Right cardiac atrium (tissue), 5 donors: ENCODE data around the gene AWAT1. TPM values are rescaled to one million over a fixed set of nuclear protein-coding genes. Genes with fewer than 3 reads are reported as not detected.
A peak's percentile ranks its signal among the peaks of the same experiment; 100 is the strongest.
"Not testable (repeated sequence)": the region's sequence is repeated elsewhere in the genome, so short reads cannot be mapped to it uniquely, and the experiment has no call there.

ENCODE experiments used
- ATAC-seq, 2 donors: fragments of 200-7000 bp; cut with Tn5 transposase; one replicate each; pipeline versions ENCODE4 v1.8.0 to v1.9.1; 2020; ENCODE audit warnings: moderate library complexity in 2 of 2, mild to moderate bottlenecking in 1 of 2
- DNase-seq, 3 donors: peaks; one replicate each; pipeline ENCODE4 v3.0.0-alpha.2; 2020
- H3K27ac ChIP-seq: one replicate; pipeline ENCODE4 v1.5.1; 2013; ENCODE audit warnings: mild to moderate bottlenecking, low read length, control low read depth, moderate library complexity
- H3K27me3 ChIP-seq: one replicate; pipeline ENCODE4 v1.6.1; 2013; ENCODE audit not compliant: control insufficient read depth, insufficient read depth
- H3K4me1 ChIP-seq: one replicate; pipeline ENCODE4 v1.6.1; 2013; ENCODE audit warnings: low read length; ENCODE audit not compliant: control insufficient read depth, insufficient read depth
- H3K4me3 ChIP-seq: one replicate; pipeline ENCODE4 v1.5.1; 2013; ENCODE audit warnings: low read length, control low read depth
- H3K9me3 ChIP-seq: one replicate; pipeline ENCODE4 v1.6.1; 2013; ENCODE audit warnings: low read length; ENCODE audit not compliant: control insufficient read depth
- WGBS: extraction: QIAGEN DNeasy Blood & Tissue Kit; methylation state at CpG from one replicate; pipeline ENCODE4 v1.1.7; 2013; 5-methylcytosine and 5-hydroxymethylcytosine counted together
- intact Hi-C, 4 donors: fragments of 100-400 bp; cut with DNase I; formaldehyde crosslinking; loops; one replicate each; pipeline versions ENCODE4 v1.11.0 to v1.14.0; 2022 to 2023
- long read RNA-seq, 4 donors: library from polyadenylated mRNA; unstranded; transcript quantifications; one replicate each; pipeline ENCODE4 v2.0.0, GENCODE V29; 2020 to 2021
- polyA plus RNA-seq: library from polyadenylated mRNA; stranded (reverse); fragments of 200-250 nt; gene quantifications from one replicate; pipeline ENCODE4 v1.2.3, GENCODE V29; 2013
- total RNA-seq, 4 donors: library from RNA; stranded (reverse); fragmentation: NEBNext Ultra II Directional; extraction: Animal tissue kit (Norgen Biotek cat#: 25700); gene quantifications; one replicate each; pipeline ENCODE4 v1.2.1, GENCODE V29; 2021
- donor health status: healthy with polysubstance abuse.
- donor health status: DM: no; HTN: yes; CAD: no.
- donor health status: DM: no; HTN: no; CAD: no.
- donor health status: DM: no; HTN: yes; CAD: no; lungs with severe emphysema.
- donor health status: DM: yes; HTN: yes; CAD: no.

Gene AWAT1
- total RNA-seq (not detected), polyA plus RNA-seq (not detected)
- long read RNA-seq, donor 1: 0 reads
- long read RNA-seq, donor 2: 0 reads
- long read RNA-seq, donor 3: 0 reads
- long read RNA-seq, donor 4: 0 reads

DNA sequence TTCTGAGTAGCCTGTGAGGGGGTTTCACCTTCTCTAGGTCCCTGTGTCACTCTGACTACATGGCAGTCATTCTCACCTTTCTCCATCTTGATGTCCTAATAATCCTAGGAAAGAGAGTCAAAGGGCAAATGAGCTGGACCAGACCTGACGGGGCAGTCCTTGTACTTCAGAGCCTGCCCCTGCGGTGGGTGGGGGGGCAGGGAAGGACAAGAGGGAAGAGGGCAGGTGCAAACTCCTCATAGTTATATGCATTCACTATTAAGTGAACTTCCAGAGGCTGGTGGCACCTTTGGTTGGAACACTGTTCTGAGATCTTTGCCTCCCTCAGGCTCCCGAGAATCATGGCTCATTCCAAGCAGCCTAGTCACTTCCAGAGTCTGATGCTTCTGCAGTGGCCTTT lies at the start of gene AWAT1:
TSS of gene AWAT1 (plus strand) at position 301 of the 400 bp plus-strand sequence. CDS start at position 342, 41 bp downstream.
- Histone ChIP-seq H3K4me1 (no peaks in the 10 kb centered on the region), H3K27me3 (no peaks in the 10 kb centered on the region), H3K4me3 (no peak within 1 kb of the TSS), H3K9me3 (no peaks in the 10 kb centered on the region), H3K27ac (no peak within 1 kb of the TSS)
- ATAC-seq (no peak), DNase-seq (no peak)
- 85% methylated on average over 3 of the region's 3 CpGs for WGBS
- intact Hi-C loops: no loop called here

DNA sequence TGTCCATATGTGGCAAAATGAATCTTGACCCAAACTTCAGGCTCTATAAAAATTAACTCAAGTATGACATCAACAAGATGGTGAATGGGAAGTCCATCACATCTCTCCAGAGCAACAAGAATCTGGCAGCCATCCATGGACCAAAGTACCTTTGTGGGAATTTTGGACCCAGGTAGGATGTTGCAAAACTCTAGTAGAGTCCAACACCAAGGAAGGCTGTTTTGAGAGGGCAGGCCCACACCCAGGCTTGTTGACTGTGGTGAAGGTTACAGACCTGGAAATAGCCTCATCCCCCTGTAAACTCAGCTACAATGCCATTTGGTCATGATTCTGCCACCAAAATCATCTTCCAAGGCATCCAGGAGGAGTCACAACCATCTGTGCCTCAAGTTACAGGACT lies 44.2 kb upstream of the AWAT1 start:
- H3K9me3 ChIP-seq: no peaks in the 10 kb centered on the region
- H3K27me3 ChIP-seq: no peaks in the 10 kb centered on the region
- no peak for DNase-seq
- H3K4me3 ChIP-seq: no peak overlapping the region
- no peak overlapping the region for H3K27ac ChIP-seq
- intact Hi-C loops: loop anchor here in 1 of 4 donors (10.0 kb wide), 1 partner anchor 75 kb away; the partner anchor contains the start of genes ARR3 and P2RY4
- no peak for ATAC-seq
- no peaks in the 10 kb centered on the region for H3K4me1 ChIP-seq

DNA sequence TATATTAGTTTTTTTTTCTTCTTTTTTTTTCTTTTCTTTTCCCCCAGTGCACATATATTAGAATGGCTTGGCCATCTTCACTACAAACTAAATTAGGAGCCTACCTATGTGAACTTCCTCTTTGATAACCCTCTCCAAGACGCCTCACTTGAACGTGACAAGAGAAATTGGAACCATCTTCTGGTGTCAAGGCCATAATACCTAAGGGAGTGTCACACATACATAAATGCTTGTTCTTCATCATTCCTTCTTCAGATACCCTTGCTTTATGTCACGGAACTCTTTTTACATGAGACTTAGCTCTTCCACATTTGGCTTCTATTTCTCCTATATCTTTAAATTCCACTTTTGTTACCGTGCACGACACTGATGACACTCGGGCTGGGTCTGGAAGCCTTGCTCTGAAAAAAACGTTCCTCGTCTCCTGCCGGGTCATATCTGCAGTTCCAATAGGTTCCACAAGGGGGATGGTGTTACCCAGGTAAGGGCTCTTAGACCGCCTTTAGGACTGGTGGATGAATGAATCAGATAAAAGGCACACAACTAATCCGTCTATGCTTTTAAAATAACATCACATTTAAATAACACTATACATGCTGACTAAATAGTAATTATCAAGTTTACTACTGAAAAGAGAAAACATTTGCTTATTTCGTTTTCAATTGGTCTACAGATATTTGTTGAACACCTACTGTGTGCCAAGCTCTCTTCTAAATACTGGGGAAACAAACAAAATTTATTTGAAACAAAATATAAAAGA lies 37.3 kb upstream of the AWAT1 start:
- H3K27me3 ChIP-seq: no peaks in the 10 kb centered on the region
- ATAC-seq (peak; percentile 33 to 57), DNase-seq (peak in 2 of 3 donors; percentile 22 to 60)
- H3K27ac ChIP-seq: no peak overlapping the region
- 9% methylated on average over 12 of the region's 12 CpGs for WGBS
- H3K4me3 ChIP-seq: no peak overlapping the region
- no peaks in the 10 kb centered on the region for H3K9me3 ChIP-seq
- no peaks in the 10 kb centered on the region for H3K4me1 ChIP-seq
- intact Hi-C loops: loop anchor here in 2 of 4 donors (5.0 to 10.0 kb wide), 2 partner anchors 65 to 68 kb away; partner anchors contain the start of genes P2RY4 (in 2 of the 2) and ARR3 (in 1 of the 2)

DNA sequence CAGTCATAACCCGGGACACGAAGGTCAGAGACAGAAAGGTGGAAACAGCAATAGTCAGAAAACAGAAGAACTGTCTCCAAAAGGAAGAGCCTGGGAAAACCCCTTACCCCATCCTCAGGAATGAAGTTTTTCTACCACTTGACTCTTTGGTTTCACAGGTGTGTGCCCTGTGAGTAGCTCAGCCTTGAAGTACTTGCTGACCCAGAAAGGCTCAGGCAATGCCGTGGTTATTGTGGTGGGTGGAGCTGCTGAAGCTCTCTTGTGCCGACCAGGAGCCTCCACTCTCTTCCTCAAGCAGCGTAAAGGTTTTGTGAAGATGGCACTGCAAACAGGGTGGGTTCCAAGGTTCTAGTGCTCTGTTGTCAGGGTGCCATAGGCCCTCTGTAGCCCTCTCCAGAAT lies 32.7 kb upstream of the AWAT1 start:
- DNase-seq (no peak), ATAC-seq (no peak)
- no peaks in the 10 kb centered on the region for H3K9me3 ChIP-seq
- no peak overlapping the region for H3K27ac ChIP-seq
- H3K4me1 ChIP-seq: no peaks in the 10 kb centered on the region
- no peak overlapping the region for H3K4me3 ChIP-seq
- intact Hi-C loops: no loop called here
- H3K27me3 ChIP-seq: no peaks in the 10 kb centered on the region
- WGBS: 80% methylated on average over 5 of the region's 5 CpGs

DNA sequence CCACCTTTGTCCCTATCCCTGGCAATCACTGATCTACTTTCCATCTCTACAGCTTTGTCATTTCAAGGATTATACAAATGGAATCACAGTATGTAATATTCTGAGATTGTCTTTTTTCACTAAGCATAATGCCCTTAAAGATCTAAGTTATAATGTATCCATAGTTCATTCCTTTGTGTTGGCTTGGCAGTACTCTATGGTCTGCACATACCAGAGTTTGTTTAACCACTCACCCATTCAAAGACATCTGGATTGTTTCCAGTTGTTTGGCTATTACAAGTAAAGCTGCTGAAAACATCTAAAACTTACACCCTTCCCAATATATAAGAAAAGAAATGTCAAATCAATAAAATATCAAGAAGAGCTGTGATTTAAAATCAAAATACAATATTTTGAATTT lies 26.0 kb upstream of the AWAT1 start:
- no peaks in the 10 kb centered on the region for H3K9me3 ChIP-seq
- no peak overlapping the region for H3K4me3 ChIP-seq
- no peaks in the 10 kb centered on the region for H3K4me1 ChIP-seq
- no peaks in the 10 kb centered on the region for H3K27me3 ChIP-seq
- ATAC-seq (no peak), DNase-seq (no peak)
- intact Hi-C loops: no loop called here
- H3K27ac ChIP-seq: no peak overlapping the region

DNA sequence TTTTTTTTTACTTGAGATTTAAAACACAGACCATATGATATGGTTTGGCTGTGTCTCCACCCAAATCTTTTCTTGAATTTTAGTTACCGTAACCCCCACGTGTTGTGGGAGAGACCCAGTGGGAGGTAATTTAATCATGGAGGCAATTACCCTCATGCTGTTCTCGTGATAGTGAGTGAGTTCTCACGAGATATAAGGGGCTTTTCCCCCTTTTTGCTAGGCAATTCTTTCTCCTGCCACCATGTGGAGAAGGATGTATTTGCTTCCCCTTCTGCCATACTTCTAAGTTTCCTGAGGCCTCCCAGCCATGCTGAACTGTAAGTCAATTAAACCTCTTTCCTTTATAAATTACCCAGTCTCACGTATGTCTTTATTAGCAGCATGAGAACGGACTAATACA lies 24.9 kb upstream of the AWAT1 start:
- DNase-seq, H3K4me1 ChIP-seq, H3K27me3 ChIP-seq, intact Hi-C loops, H3K27ac ChIP-seq, ATAC-seq, H3K4me3 ChIP-seq, H3K9me3 ChIP-seq: not testable (repeated sequence)
- WGBS: 57% methylated on average over 6 of the region's 6 CpGs

DNA sequence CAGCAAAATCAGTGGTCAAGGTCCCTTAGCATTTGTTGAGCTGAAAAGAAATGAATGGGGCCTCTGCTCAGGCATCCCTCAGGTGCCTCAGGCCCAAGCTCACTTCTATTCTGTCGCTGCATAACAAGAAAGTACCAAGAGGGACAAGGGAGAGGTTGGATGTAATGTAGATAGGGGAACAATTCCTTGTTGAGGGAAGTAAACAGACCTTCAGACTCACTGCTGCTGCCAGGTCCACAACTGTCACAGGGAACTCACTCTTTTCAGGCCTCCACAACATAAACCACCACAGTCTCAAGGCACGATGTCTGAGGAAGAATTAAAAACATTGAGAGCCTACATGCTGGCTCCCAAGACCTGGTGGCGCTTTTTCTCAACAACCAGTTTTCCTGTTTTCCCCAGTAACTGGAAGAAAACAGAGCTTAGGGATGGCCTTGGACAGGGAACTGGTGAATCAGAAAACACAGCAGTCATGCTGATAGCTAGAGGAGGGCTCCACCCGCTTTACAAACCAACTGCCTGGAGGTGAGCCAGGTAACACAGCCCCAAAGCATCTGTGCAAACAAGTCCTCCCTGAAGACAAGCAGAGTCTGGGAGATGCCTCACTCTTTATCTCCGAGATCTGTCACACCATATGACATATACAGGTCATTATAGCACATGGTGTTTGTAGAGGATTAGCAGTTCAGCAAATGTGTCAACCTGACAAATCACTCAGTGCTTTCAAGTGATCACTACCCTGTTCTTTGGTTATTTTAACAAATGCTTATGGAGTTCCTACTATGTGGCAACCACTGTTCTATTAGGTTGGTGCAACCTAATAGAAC lies 14.3 kb upstream of the AWAT1 start:
- 73% methylated on average over 5 of the region's 5 CpGs for WGBS
- Histone ChIP-seq H3K4me1 (no peaks in the 10 kb centered on the region), H3K9me3 (no peaks in the 10 kb centered on the region), H3K4me3 (no peak overlapping the region), H3K27ac (no peak overlapping the region), H3K27me3 (no peaks in the 10 kb centered on the region)
- ATAC-seq (peak; percentile 60 to 90), DNase-seq (peak in 2 of 3 donors; percentile 36 to 78)
- intact Hi-C loops: no loop called here

DNA sequence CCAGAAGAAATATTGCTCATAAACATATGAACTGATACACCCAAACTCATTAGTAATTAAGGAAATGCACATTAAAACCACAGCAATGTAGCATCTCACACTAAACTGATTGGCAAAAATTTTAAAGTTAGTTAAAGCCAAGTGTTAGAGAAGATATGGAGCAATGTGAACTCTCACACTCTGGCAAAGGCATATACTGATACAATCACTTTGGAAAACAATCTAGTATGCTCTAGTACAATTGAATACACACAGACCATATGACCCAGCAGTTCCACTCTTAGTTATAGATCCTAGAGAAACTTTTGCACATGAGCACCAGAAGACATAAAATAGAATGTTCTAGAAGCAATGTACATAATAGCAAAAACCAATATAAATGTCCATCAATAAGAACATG lies 8.4 kb upstream of the AWAT1 start:
- no peaks in the 10 kb centered on the region for H3K4me1 ChIP-seq
- no peak overlapping the region for H3K4me3 ChIP-seq
- ATAC-seq (no peak), DNase-seq (no peak)
- no peak overlapping the region for H3K27ac ChIP-seq
- intact Hi-C loops: no loop called here
- H3K27me3 ChIP-seq: no peaks in the 10 kb centered on the region
- H3K9me3 ChIP-seq: no peaks in the 10 kb centered on the region

DNA sequence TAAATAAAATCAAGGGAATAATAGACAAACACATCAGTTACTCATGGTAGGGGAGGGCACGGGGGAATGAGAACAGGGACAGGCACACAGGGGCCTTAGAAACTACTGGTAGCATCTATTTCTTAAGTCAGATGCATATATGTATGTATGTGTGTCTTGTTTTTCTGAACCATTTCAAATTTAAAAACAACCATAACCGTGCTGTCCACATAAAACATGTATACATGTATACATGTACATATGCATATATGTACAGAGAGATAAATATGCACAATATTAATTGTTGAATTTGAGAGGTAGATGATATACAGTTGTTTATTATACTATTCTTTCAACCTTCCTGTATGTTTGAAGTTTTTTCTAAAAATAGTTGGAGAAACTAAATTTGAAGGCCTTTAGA lies 7.8 kb upstream of the AWAT1 start:
- H3K9me3 ChIP-seq: no peaks in the 10 kb centered on the region
- no peak overlapping the region for H3K27ac ChIP-seq
- intact Hi-C loops: no loop called here
- ATAC-seq (no peak), DNase-seq (no peak)
- WGBS: 90% methylated on average over 2 of the region's 2 CpGs
- H3K4me3 ChIP-seq: no peak overlapping the region
- no peaks in the 10 kb centered on the region for H3K27me3 ChIP-seq
- H3K4me1 ChIP-seq: no peaks in the 10 kb centered on the region

DNA sequence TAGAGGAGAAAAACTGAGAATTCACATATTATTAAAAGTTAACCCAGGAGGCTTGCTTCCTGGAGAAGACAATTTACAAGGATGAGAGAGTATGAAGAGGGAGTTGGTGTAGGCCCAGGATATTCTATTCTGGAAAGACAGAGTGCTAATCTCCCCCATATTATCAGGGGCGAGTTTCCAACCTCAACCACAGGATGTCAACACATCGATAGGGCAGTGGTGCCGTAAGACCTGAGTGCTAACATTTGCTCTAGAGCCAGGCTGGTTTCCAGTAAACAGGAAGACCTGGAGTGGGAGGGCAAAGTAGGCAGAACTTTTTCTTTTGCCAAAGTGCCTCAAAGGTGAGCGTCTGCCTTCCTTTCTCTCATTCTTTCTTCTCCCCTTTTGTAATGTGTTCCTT lies 2.8 kb upstream of the AWAT1 start:
- WGBS: 20% methylated on average over 4 of the region's 4 CpGs
- no peaks in the 10 kb centered on the region for H3K4me1 ChIP-seq
- no peak for DNase-seq
- intact Hi-C loops: no loop called here
- ATAC-seq: peak in 1 of 2 donors; percentile 47
- no peaks in the 10 kb centered on the region for H3K9me3 ChIP-seq
- H3K27ac ChIP-seq: no peak overlapping the region
- H3K27me3 ChIP-seq: no peaks in the 10 kb centered on the region
- no peak overlapping the region for H3K4me3 ChIP-seq

DNA sequence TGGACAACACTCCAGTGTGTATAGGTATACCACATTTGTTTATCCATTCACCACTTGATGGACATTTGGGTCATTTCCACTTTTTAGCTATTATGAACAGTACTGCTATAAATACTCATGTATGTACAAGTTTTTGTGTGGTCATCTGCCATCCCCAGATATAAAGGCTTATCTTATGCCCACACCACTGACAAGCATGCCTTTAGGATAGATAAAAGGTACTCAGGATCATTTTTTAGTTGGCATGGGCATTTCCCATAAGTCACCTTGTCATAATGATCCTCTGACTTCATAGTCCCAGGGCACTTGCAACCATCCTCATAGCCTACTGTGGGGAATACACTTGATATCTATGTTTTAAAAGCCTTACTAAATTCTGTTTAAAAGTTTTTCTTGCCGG lies 6.3 kb downstream of the AWAT1 start:
- ATAC-seq (no peak), DNase-seq (no peak)
- Histone ChIP-seq H3K27ac (no peak overlapping the region), H3K4me1 (no peaks in the 10 kb centered on the region), H3K4me3 (no peak overlapping the region), H3K9me3 (no peaks in the 10 kb centered on the region), H3K27me3 (no peaks in the 10 kb centered on the region)
- intact Hi-C loops: no loop called here
- 85% methylated on average over 1 of the region's 1 CpG for WGBS
